Cardiac fibroblast (primary cell): ENCODE data around the gene DCHS1.

ENCODE experiments used
- DNase-seq, 2 donors: peaks; one replicate each; pipeline versions ENCODE4 v3.0.0 to v3.0.0-alpha.2; 2010; ENCODE audit warnings: low read depth in 2 of 2
- H3K4me3 ChIP-seq, 2 donors: replicated peaks in 1 of 2; 1 replicate in 1 of 2; 2 replicates in 1 of 2; pipeline ENCODE4 v1.5.1; 2011; ENCODE audit warnings: low read depth in 2 of 2, low read length in 2 of 2, mild to moderate bottlenecking in 2 of 2, moderate library complexity in 1 of 2
- CTCF ChIP-seq: IDR thresholded peaks from one replicate; pipeline ENCODE4 v1.5.1; 2011; ENCODE audit warnings: low read depth, mild to moderate bottlenecking, low read length, inconsistent platforms

DCHS1 gene

GRCh38 chr11:6609502-6610015 lies 46.0 kb downstream of the DCHS1 start:
- no peak for DNase-seq
- H3K4me3 ChIP-seq, result no peak overlapping the region
- TF ChIP-seq CTCF, result no peak

- no peak for DNase-seq
- H3K4me3 ChIP-seq, result no peak overlapping the region
- no peak for TF ChIP-seq CTCF
These were observed 46.7 kb downstream of the DCHS1 start for GRCh38 chr11:6608726-6609501.

- H3K4me3 ChIP-seq, result no peak overlapping the region
- DNase-seq, result no peak
- no peak for TF ChIP-seq CTCF
These were observed 47.6 kb downstream of the DCHS1 start for GRCh38 chr11:6608011-6608410.

GRCh38 chr11:6607190-6607795 lies 48.3 kb downstream of the DCHS1 start:
- no peak for TF ChIP-seq CTCF
- H3K4me3 ChIP-seq, result no peak overlapping the region
- no peak for DNase-seq

GRCh38 chr11:6606471-6607189 lies 49.0 kb downstream of the DCHS1 start:
- no peak for TF ChIP-seq CTCF
- DNase-seq, result peak; percentile 94 to 95
- peak overlapping the region in 1 of 2 donors; percentile 97 for H3K4me3 ChIP-seq

- peak overlapping the region; percentile 88 to 97 for H3K4me3 ChIP-seq
- no peak for DNase-seq
- no peak for TF ChIP-seq CTCF
These were observed 50.8 kb downstream of the DCHS1 start for GRCh38 chr11:6604790-6605189.
